Ishikawa (cell line): Measurements from ENCODE around the gene DNAJC22.

Experiments
- CEBPB ChIP-seq: IDR thresholded peaks from 2 replicates; pipeline ENCODE4 v1.6.1; 2012
- CREB1 ChIP-seq: IDR thresholded peaks from 2 replicates; pipeline ENCODE4 v1.6.1; 2012; ENCODE audit warnings: low read depth
- EGR1 ChIP-seq: IDR thresholded peaks from 2 replicates; pipeline ENCODE4 v1.6.1; 2012
- EP300 ChIP-seq: IDR thresholded peaks from 2 replicates; pipeline ENCODE4 v1.6.1; 2012; ENCODE audit warnings: borderline replicate concordance
- FOXM1 ChIP-seq: IDR thresholded peaks from 2 replicates; pipeline ENCODE4 v1.6.1; 2012; ENCODE audit warnings: low read depth, borderline replicate concordance
- NFIC ChIP-seq: IDR thresholded peaks from 2 replicates; pipeline ENCODE4 v1.6.1; 2012
- RAD21 ChIP-seq: IDR thresholded peaks from 2 replicates; pipeline ENCODE4 v1.6.1; 2012; ENCODE audit warnings: low read depth
- TAF1 ChIP-seq: IDR thresholded peaks from 2 replicates; pipeline ENCODE4 v1.6.1; 2012; ENCODE audit warnings: low read depth, mild to moderate bottlenecking
- TCF12 ChIP-seq: IDR thresholded peaks from 2 replicates; pipeline ENCODE4 v1.6.1; 2012; ENCODE audit warnings: low read depth
- TEAD4 ChIP-seq: IDR thresholded peaks from 2 replicates; pipeline ENCODE4 v1.6.1; 2012
- YY1 ChIP-seq: IDR thresholded peaks from 2 replicates; pipeline ENCODE4 v1.6.1; 2012; ENCODE audit warnings: low read depth
- ZBTB7A ChIP-seq: IDR thresholded peaks from 2 replicates; pipeline ENCODE4 v1.6.1; 2012; ENCODE audit warnings: low read depth
- TF ChIP-seq, protein P1 (sequence below): IDR thresholded peaks from 2 replicates; pipeline ENCODE4 v1.6.1; 2012
- TF ChIP-seq, protein P2 (sequence below): IDR thresholded peaks from 2 replicates; pipeline ENCODE4 v1.6.1; 2012
- TF ChIP-seq, protein P3 (sequence below): IDR thresholded peaks from 2 replicates; pipeline ENCODE4 v1.6.1; 2012; ENCODE audit warnings: low read depth, mild to moderate bottlenecking

Gene DNAJC22

DNA sequence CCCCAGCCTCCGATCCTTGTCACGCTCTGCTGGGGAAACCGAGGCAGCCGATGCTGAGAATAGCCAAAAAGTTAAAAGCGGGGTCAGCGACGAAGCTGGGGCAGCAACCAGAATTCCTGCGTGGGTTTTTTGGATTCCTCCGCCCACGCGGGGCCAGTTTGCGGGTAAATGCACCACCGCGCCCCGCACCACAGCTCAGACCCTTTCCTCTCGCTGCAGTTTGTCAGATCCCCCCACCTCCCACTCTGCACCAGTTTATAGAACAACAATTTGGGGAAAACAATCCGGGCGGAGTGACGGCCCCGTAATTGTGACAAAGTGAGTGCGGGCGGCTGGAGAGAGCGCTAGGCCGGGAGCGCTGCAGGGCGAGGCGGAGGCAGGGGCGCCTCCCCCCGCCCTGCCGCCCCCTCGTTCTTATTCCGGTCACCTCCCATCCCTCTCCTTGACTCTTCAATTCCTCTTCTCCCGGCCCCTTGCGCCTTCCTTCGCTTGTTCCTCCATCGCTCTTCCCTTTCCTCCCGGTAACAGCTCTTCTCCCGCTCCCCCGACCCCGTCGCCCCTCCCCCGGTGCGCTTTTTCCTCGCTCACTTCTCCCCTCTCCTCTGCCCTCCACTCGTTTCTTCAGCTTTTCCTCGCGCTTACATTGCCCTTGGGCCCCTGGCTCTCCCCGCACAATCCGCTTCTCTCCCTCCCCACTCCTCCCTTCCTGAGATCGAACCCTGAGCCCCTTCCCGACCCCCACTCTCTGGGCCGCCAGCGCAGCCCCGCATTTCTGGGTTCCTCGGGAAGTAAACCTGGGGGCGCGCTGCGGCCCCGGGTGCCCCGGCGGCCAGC lies 646 bp upstream of the DNAJC22 start:
- TF ChIP-seq CEBPB (no peak), ZBTB7A (peak; percentile 80), TEAD4 (no peak), EGR1 (peak; percentile 73), YY1 (no peak)
- TF ChIP-seq, protein P1, sequence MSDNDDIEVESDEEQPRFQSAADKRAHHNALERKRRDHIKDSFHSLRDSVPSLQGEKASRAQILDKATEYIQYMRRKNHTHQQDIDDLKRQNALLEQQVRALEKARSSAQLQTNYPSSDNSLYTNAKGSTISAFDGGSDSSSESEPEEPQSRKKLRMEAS = 0 out of 2 replicates have a peak, but pooled peaks have one; percentile 3

DNA sequence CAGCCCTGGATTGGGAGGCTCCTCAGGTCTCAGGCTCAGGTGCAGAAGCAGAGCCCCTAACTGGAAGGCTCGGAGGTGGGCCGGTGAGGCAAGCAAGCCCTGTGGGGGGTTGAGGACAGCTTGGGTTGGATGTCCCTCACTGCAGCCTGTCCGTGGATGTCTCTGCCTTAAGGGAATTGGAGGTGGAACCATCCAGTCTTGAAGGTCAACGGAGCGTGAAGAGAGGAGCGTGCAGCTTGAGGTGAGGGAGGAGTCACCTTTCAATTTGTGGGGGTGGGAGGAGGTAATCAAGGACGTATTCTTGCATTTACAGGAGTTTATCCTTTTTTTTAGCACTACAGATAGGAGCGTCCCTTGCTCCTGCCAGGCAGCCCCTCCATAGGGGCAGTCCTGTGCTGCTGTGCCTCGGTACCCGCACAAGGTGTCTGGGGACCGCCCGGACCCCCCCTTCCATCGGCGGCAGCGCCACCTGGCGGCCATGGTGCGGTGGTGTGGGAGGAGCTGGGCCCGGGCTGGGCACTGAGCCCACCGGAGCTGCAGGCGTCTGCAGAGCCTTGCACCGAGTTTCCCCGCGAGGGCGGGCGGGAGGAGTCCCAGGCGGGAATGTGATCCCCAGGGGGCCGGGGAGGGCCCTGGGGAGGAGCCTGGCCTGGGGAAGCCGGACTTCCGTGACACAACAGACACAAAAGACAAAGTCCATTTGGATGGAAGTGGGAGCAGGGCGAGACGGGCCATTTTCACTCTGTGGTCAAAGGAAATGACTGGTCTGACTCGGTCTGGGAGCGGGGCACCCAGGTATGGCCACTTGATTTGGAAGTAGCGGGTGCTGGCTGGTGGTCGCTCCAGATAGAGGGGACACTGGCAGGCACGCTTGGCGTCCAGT lies 864 bp downstream of the DNAJC22 start:
- TF ChIP-seq, protein P1 = peak; percentile 57
- no peak for TF ChIP-seq YY1
- no peak; the same call in 1 of the 2 replicates for TF ChIP-seq TAF1
- TF ChIP-seq EGR1 = peak; percentile 37; the same call in 1 of the 2 replicates
- no peak for TF ChIP-seq FOXM1
- no peak for TF ChIP-seq CEBPB
- TF ChIP-seq, protein P2, sequence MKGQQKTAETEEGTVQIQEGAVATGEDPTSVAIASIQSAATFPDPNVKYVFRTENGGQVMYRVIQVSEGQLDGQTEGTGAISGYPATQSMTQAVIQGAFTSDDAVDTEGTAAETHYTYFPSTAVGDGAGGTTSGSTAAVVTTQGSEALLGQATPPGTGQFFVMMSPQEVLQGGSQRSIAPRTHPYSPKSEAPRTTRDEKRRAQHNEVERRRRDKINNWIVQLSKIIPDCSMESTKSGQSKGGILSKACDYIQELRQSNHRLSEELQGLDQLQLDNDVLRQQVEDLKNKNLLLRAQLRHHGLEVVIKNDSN = no peak; the same call in 1 of the 2 replicates
- peak; percentile 99 for TF ChIP-seq ZBTB7A
- TF ChIP-seq RAD21 = peak; percentile 54; the same call in 1 of the 2 replicates
- TF ChIP-seq TEAD4 = peak; percentile 54
- no peak; the same call in 1 of the 2 replicates for TF ChIP-seq EP300
- TF ChIP-seq TCF12 = peak; percentile 61; the same call in 1 of the 2 replicates
- TF ChIP-seq, protein P3, sequence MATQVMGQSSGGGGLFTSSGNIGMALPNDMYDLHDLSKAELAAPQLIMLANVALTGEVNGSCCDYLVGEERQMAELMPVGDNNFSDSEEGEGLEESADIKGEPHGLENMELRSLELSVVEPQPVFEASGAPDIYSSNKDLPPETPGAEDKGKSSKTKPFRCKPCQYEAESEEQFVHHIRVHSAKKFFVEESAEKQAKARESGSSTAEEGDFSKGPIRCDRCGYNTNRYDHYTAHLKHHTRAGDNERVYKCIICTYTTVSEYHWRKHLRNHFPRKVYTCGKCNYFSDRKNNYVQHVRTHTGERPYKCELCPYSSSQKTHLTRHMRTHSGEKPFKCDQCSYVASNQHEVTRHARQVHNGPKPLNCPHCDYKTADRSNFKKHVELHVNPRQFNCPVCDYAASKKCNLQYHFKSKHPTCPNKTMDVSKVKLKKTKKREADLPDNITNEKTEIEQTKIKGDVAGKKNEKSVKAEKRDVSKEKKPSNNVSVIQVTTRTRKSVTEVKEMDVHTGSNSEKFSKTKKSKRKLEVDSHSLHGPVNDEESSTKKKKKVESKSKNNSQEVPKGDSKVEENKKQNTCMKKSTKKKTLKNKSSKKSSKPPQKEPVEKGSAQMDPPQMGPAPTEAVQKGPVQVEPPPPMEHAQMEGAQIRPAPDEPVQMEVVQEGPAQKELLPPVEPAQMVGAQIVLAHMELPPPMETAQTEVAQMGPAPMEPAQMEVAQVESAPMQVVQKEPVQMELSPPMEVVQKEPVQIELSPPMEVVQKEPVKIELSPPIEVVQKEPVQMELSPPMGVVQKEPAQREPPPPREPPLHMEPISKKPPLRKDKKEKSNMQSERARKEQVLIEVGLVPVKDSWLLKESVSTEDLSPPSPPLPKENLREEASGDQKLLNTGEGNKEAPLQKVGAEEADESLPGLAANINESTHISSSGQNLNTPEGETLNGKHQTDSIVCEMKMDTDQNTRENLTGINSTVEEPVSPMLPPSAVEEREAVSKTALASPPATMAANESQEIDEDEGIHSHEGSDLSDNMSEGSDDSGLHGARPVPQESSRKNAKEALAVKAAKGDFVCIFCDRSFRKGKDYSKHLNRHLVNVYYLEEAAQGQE = no peak
- TF ChIP-seq CREB1 = no peak
- TF ChIP-seq NFIC = peak; percentile 79

DNA sequence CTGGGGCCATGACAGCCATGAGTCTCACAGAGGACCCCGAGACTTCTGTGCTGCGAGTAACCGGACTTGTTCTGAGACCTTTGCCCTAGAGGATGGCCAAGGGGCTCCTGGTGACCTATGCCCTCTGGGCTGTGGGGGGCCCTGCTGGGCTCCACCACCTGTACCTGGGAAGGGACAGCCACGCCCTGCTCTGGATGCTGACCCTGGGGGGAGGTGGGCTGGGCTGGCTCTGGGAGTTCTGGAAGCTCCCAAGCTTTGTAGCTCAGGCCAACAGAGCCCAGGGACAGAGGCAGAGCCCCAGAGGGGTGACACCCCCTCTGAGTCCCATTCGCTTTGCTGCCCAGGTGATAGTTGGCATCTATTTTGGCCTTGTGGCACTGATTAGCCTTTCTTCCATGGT lies 2.1 kb downstream of the DNAJC22 start:
- TF ChIP-seq TCF12 (no peak), EGR1 (no peak), YY1 (no peak), NFIC (no peak), CREB1 (no peak), EP300 (no peak), ZBTB7A (no peak), TAF1 (no peak), FOXM1 (no peak), RAD21 (no peak), CEBPB (no peak), TEAD4 (no peak)
- TF ChIP-seq, protein P1 = no peak
- TF ChIP-seq, protein P2 = no peak
- TF ChIP-seq, protein P3 = no peak

DNA sequence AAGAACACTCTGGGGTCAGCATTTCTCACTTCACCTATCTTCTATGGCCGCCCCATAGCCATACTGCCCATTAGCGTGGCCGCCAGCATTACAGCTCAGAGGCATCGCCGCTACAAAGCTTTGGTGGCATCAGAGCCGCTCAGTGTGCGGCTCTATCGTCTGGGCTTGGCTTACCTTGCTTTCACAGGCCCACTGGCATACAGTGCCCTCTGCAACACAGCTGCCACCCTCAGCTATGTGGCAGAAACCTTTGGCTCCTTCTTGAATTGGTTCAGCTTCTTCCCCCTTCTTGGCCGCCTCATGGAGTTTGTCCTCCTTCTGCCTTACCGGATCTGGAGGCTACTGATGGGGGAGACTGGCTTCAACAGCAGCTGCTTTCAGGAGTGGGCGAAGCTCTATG lies 2.6 kb downstream of the DNAJC22 start:
- no peak for TF ChIP-seq TAF1
- TF ChIP-seq, protein P3 = no peak
- TF ChIP-seq RAD21 = no peak
- TF ChIP-seq ZBTB7A = no peak
- no peak for TF ChIP-seq TCF12
- no peak for TF ChIP-seq CREB1
- TF ChIP-seq FOXM1 = no peak
- no peak for TF ChIP-seq EP300
- TF ChIP-seq, protein P2 = no peak
- no peak for TF ChIP-seq NFIC
- no peak for TF ChIP-seq TEAD4
- no peak for TF ChIP-seq YY1
- TF ChIP-seq EGR1 = no peak
- TF ChIP-seq, protein P1 = no peak
- TF ChIP-seq CEBPB = no peak
